WTC11 (cell line): Measurements from ENCODE around the gene ACOX2. TPM values are rescaled to one million over a fixed set of nuclear protein-coding genes. Genes with fewer than 3 reads are reported as not detected.

Experiments
- ATAC-seq: fragments of 200-7000 bp; cut with Tn5 transposase; 2 replicates; pipeline ENCODE4 v1.10.0; 2021; ENCODE audit warnings: mild to moderate bottlenecking, moderate library complexity
- CTCF ChIA-PET: fragments of 300-600 bp; sonication (Branson Sonifier 250); formaldehyde crosslinking; loops from one replicate; lab custom pipeline; 2021; ENCODE audit warnings: antibody characterized with exemption; lab: Charles Lee
- POLR2A ChIA-PET: fragments of 350-600 bp; sonication (Branson Sonifier 250); formaldehyde crosslinking; loops from one replicate; lab custom pipeline; 2021; ENCODE audit warnings: antibody characterized with exemption; lab: Charles Lee
- DNase-seq: peaks from one replicate; pipeline ENCODE4 v3.0.0; 2021; ENCODE audit warnings: low spot score
- H3K27ac Mint-ChIP-seq: 2 replicates; pipeline ENCODE4 v1.8.0; 2021; ENCODE audit warnings: mixed read lengths
- H3K27me3 Mint-ChIP-seq: 2 replicates; pipeline ENCODE4 v1.8.0; 2021; ENCODE audit warnings: low read depth, mild to moderate bottlenecking, moderate library complexity, mixed read lengths
- H3K36me3 Mint-ChIP-seq: 2 replicates; pipeline ENCODE4 v1.8.0; 2021; ENCODE audit warnings: mixed read lengths
- H3K4me1 Mint-ChIP-seq: 2 replicates; pipeline ENCODE4 v1.8.0; 2022; ENCODE audit warnings: mixed read lengths
- H3K4me3 Mint-ChIP-seq: 2 replicates; pipeline ENCODE4 v1.8.0; 2021; ENCODE audit warnings: mild to moderate bottlenecking, moderate library complexity, mixed read lengths
- H3K9me3 Mint-ChIP-seq: 2 replicates; pipeline ENCODE4 v1.8.0; 2021; ENCODE audit warnings: mixed read lengths
- ATF2 ChIP-seq: sonication (generic); formaldehyde crosslinking; IDR thresholded peaks from 2 replicates; pipeline ENCODE4 v1.8.1; 2022; ENCODE audit warnings: low read depth, missing genetic modification reagents, borderline replicate concordance
- CDX4 ChIP-seq: fragments of 250-450 bp; sonication (Bioruptor Pico); IDR thresholded peaks from 2 replicates; pipeline ENCODE4 v1.9.0; 2021; ENCODE audit warnings: moderate library complexity, mild to moderate bottlenecking, inconsistent platforms, borderline replicate concordance
- FOXP1 ChIP-seq: sonication (generic); formaldehyde crosslinking; IDR thresholded peaks from 2 replicates; pipeline ENCODE4 v1.8.0; 2022; ENCODE audit warnings: missing genetic modification reagents, mild to moderate bottlenecking, moderate library complexity, borderline replicate concordance
- GRHL2 ChIP-seq: fragments of 250-450 bp; sonication (Bioruptor Pico); IDR thresholded peaks from 2 replicates; pipeline ENCODE4 v1.8.0; 2022; ENCODE audit warnings: mild to moderate bottlenecking, moderate library complexity; ENCODE audit not compliant: insufficient replicate concordance, severe bottlenecking
- HMGA2 ChIP-seq: fragments of 250-450 bp; sonication (Bioruptor Pico); IDR thresholded peaks from 2 replicates; pipeline ENCODE4 v1.4.0; 2021; ENCODE audit warnings: mild to moderate bottlenecking, moderate library complexity
- IRF1 ChIP-seq: sonication (generic); formaldehyde crosslinking; IDR thresholded peaks from 2 replicates; pipeline ENCODE4 v1.8.0; 2023; ENCODE audit warnings: missing genetic modification reagents
- IRF2 ChIP-seq: sonication (generic); formaldehyde crosslinking; IDR thresholded peaks from 2 replicates; pipeline ENCODE4 v1.8.0; 2022; ENCODE audit warnings: low read depth, missing genetic modification reagents, borderline replicate concordance
- MYBL2 ChIP-seq: sonication (generic); formaldehyde crosslinking; IDR thresholded peaks from 2 replicates; pipeline ENCODE4 v1.8.1; 2023; ENCODE audit warnings: mild to moderate bottlenecking, moderate library complexity, missing genetic modification reagents
- PRRX2 ChIP-seq: fragments of 250-450 bp; sonication (Bioruptor Pico); IDR thresholded peaks from 2 replicates; pipeline ENCODE4 v1.8.0; 2021; ENCODE audit warnings: mild to moderate bottlenecking
- SP1 ChIP-seq: sonication (generic); formaldehyde crosslinking; conservative IDR thresholded peaks from 2 replicates; pipeline ENCODE4 v1.8.1; 2022; ENCODE audit warnings: missing genetic modification reagents
- TP53 ChIP-seq: sonication (generic); formaldehyde crosslinking; IDR thresholded peaks from 2 replicates; pipeline ENCODE4 v1.8.1; 2023; ENCODE audit warnings: mild to moderate bottlenecking, missing genetic modification reagents
- ZBTB43 ChIP-seq: sonication (generic); formaldehyde crosslinking; IDR thresholded peaks from 2 replicates; pipeline ENCODE4 v1.8.1; 2023; ENCODE audit warnings: mild to moderate bottlenecking, missing genetic modification reagents
- ZMAT4 ChIP-seq: fragments of 250-450 bp; sonication (Bioruptor Pico); IDR thresholded peaks from 2 replicates; pipeline ENCODE4 v1.9.0; 2021; ENCODE audit warnings: mild to moderate bottlenecking
- ZNF138 ChIP-seq: sonication (generic); formaldehyde crosslinking; conservative IDR thresholded peaks from 2 replicates; pipeline ENCODE4 v1.8.1; 2022; ENCODE audit warnings: mild to moderate bottlenecking, moderate library complexity, missing genetic modification reagents
- ZNF263 ChIP-seq: sonication (generic); formaldehyde crosslinking; IDR thresholded peaks from 2 replicates; pipeline ENCODE4 v1.8.1; 2022; ENCODE audit warnings: low read depth, mild to moderate bottlenecking, moderate library complexity, missing genetic modification reagents
- ZNF281 ChIP-seq: sonication (generic); formaldehyde crosslinking; IDR thresholded peaks from 2 replicates; pipeline ENCODE4 v1.8.0; 2023; ENCODE audit warnings: mild to moderate bottlenecking, missing genetic modification reagents
- ZNF512 ChIP-seq: sonication (generic); formaldehyde crosslinking; IDR thresholded peaks from 2 replicates; pipeline ENCODE4 v1.8.1; 2022; ENCODE audit warnings: missing genetic modification reagents, borderline replicate concordance
- total RNA-seq: library from RNA; stranded (reverse); gene quantifications from 3 replicates; pipeline ENCODE4 v1.2.3, GENCODE V29; 2021

The ACOX2 gene
- total RNA-seq, 1 experiment from 2014 or later, result 1.1 TPM

- TF ChIP-seq HMGA2 (CRISPR knock-in tag) (no peak), ZNF281 (CRISPR knock-in tag) (no peak), ZNF138 (CRISPR knock-in tag) (no peak)
- peaks cover 26% of the 10 kb centered on the region for H3K4me1 Mint-ChIP-seq
- peaks cover 11% of the 10 kb centered on the region for H3K9me3 Mint-ChIP-seq
- H3K27me3 Mint-ChIP-seq, result peaks cover 6% of the 10 kb centered on the region
- H3K27ac Mint-ChIP-seq, result no peak overlapping the region; the same call in 1 of the 2 replicates
- DNase-seq, result no peak
- ChIA-PET CTCF (interaction anchor here (1.6 to 14.3 kb wide), 2 partner anchors 12 to 57 kb away, joined by 8 to 223 read pairs; no protein-coding TSS in a partner anchor), POLR2A (interaction anchor here (0.5 kb wide), 1 partner anchor 479 kb away, joined by 3 read pairs; no protein-coding TSS in a partner anchor)
- no peak for ATAC-seq
- peaks cover 2% of the 10 kb centered on the region; the same call in 1 of the 2 replicates for H3K36me3 Mint-ChIP-seq
- H3K4me3 Mint-ChIP-seq, result no peak overlapping the region
Measured at GRCh38 chr3:58572013-58572633, 35.1 kb upstream of the ACOX2 start.

- peaks cover 11% of the 10 kb centered on the region for H3K9me3 Mint-ChIP-seq
- no peak for ATAC-seq
- H3K27ac Mint-ChIP-seq, result no peak overlapping the region
- H3K4me3 Mint-ChIP-seq, result no peak overlapping the region
- TF ChIP-seq GRHL2 (CRISPR knock-in tag) (no peak), SP1 (CRISPR knock-in tag) (no peak), ZNF263 (CRISPR knock-in tag) (no peak), TP53 (no peak), ZBTB43 (CRISPR knock-in tag) (no peak), PRRX2 (no peak), CDX4 (no peak), IRF2 (CRISPR knock-in tag) (no peak), FOXP1 (CRISPR knock-in tag) (no peak), IRF1 (CRISPR knock-in tag) (no peak), MYBL2 (CRISPR knock-in tag) (no peak), ZMAT4 (no peak), ATF2 (no peak), ZNF281 (CRISPR knock-in tag) (no peak), ZNF512 (CRISPR knock-in tag) (no peak)
- TF ChIP-seq, all 79 proteins: peak for 0
- CTCF ChIA-PET, result interaction anchor here (2.5 to 14.3 kb wide), 3 partner anchors 10 to 58 kb away, joined by 24 to 223 read pairs (median 27); no protein-coding TSS in a partner anchor
- Mint-ChIP-seq H3K4me1 (peaks cover 32% of the 10 kb centered on the region), H3K27me3 (peaks cover 6% of the 10 kb centered on the region), H3K36me3 (peaks cover 2% of the 10 kb centered on the region; the same call in 1 of the 2 replicates)
- POLR2A ChIA-PET, result no interaction called here
- no peak for DNase-seq
Measured at GRCh38 chr3:58570851-58571250, 33.9 kb upstream of the ACOX2 start.
